Stimulated activated CD8-positive, alpha-beta memory T cell treated with anti-CD3 and anti-CD28 coated beads, Interleukin-15, amount 100 ng/mL, for 48 hours (primary cell): Measurements from ENCODE around the gene SLC35F3.

Experiments used
- DNase-seq, 2 donors: peaks; one replicate each; pipeline ENCODE4 v3.0.0-alpha.2; 2020; ENCODE audit warnings: low read depth in 2 of 2

Gene SLC35F3

DNA sequence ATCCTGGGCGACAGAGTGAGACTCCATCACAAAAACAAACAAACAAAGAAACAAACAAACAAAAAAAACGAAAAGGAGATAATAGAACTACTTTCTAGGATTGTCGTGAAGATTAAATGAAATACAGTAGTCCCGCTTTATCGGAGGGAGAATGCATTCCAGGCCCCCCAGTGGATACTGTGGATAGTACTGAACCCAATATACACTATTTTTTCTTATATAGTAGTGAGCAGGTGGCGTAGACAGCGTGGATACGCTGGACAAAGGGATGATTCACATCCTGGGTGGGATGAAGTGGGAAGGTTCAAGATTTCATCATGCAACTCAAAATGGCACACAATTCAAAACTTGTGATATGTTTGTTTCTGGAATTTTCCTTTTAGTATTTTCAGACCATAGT lies 8.0 kb downstream of the SLC35F3 start:
- no peak for DNase-seq

DNA sequence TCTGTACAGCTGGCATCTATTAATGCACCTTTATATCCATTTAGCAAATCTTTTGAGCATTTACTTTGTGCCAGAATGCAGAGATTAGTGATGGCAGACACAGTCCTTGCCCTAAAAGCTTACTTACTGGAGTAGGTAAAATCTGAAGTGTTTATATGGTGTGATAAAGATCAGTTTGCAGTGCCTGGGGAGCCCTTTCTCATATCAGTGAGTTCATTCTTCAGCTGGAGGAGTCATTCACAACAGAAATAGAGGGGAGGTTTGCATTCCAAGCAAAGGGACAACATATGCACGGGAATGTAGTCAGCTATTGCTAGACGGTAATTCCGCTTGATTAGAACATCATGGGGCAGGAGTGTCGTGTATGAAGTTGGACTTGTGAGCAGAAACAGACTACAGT lies 8.4 kb downstream of the SLC35F3 start:
- DNase-seq = no peak

DNA sequence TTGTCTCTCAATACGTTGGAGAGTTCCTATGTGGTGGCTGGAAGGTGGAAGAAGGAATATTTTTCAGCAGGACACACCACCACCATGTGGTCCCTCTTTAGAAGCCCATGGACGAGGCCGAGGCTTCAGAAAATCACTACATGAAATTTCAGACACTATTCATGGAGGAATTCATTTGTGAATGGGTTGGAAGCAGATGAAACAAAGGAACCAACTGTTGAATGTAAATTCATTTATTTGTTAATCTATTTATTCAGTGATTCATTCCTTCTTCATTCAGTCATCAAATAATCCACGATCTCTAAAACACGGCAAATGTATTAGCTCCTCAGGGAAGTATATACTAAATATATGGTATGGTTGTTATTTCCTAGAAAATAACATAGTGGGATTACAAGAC lies 12.2 kb downstream of the SLC35F3 start:
- no peak for DNase-seq

DNA sequence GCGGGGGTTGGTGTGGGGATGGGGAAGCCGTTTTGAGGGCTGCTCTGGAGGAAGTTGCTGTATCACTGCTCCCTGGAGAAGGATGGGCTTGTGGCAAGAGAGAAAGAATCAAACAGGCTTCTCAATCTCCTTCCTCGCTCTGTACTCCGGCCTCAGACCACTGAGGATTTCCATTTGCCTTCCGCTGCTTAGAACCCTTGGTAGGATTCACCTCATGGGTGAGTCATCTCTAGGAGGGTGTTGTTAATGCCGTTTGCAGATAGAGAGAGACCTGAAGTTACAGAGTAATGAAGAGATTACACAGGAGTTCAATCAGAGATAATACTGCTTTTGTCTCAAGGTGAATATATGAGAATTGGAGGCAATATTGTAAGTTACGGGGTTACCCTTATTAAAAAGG lies 15.3 kb downstream of the SLC35F3 start:
- DNase-seq = no peak

DNA sequence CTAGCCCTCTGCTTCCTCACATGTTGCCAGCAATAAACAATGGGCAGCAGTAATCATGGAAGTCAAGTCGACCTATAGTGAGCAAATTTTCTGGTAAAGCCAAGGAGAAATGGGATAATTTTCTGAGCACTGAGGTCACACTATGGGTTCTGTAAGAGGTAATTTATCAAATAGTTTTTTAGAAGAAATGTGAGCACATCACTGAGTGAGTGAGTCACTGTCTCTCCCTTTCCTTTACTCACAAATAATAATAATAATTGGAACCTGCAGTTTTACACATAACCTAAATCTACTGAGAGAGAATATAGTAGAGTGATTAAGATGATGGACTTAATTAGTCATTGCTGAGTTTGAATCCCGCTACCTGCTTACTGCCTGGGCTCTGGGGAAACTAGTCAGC lies 23.6 kb downstream of the SLC35F3 start:
- DNase-seq = no peak

DNA sequence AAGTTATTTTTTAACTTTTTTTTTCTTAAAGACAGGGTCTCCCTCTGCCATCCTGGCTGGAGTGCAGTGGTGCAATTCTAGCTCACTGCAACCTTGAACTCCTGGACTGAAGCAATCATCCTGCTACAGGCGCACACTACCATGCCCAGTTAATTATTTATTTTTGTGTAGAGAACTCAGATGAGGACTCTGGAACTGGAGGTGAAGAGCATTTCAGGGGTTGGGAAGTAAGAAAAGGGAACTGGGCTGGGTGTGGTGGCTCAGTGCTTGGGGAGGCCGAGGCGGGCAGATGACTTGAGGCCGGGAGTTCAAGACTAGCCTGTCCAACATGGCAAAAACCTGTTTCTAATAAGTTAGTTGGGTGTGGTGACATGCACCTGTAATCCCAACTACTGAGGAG lies 28.9 kb downstream of the SLC35F3 start:
- no peak for DNase-seq

DNA sequence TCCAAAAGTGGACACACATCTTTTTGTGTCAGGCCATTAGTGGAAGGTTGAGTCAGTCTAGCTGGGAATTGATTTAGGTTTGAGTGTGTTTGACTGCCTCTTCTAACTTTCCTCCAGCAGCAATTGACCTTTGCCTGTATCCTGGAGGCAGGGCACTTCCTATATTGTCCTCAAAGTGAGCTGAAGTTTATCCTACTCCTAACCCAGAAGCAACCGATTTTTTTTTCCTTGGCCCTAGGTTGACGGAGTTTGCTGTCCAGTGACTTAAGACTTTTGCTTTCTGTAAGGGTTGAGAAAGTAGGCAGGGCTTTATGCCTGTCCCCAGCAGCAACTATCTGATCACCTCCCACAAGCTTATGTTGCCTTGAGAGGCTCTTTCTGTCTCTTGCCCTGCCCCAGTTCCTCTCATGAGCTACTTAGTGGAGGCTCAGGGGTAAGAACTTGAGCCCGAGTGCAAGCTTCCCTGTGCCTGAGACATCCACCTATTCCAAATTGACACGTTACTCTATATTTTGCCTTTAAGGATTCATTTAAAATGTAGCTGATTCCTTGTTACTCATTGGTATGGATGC lies 30.9 kb downstream of the SLC35F3 start:
- no peak for DNase-seq

DNA sequence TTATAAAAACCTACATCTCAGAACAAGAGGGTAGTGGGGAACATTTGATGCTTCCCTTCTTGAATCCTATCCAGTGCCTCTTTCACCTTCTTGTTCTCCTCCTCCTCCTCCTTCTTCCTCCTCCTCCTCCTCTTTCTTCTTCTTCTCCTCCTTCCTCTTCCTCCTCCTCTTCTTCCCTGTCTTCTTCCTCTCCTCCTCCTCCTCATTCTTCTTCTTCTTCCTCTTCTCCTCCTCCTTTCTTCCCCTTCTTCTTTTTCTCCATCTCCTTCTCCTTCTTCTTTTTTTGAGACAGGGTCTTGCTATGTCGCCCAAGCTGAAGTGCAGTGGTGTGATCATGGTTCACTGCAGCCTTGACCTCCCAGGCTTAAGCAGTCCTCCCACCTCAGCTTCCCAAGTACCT lies 31.9 kb downstream of the SLC35F3 start:
- DNase-seq = no peak

DNA sequence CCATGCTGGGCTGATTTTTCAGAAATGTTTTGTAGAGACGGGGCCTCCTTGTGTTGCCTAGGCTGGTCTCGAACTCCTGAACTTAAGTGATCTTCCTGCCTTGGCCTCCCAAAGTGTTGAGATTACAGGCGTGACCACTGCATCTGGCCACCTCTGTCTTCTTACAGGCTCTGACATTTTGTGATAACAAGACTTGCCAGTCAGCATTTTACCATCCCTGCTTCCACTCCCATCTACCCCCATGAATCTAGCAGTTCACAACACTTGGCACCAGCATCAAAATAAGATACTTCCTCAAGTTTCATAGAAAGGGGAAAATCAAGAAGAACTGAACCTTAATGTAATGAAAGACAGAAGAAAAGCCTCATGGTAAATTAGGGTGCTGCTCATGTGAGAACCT lies 32.4 kb downstream of the SLC35F3 start:
- no peak for DNase-seq

DNA sequence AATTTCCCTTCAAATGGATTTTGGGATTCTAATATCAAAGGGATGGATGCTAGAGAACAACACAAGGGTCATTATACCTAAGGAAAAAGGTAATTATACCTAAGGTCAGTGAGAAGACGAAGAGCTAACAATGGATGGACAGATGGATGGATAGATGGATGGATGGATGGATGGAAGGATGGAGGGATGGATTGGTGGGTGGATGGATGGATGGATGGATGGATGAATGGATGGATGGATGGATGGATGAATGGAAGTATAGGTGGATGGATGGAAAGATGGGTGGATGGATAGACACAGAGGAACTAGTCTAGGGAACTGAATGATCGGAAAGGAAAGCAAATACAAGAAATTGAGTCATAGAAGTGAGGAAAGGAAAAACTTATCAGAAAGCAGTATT lies 34.0 kb downstream of the SLC35F3 start:
- DNase-seq = no peak

DNA sequence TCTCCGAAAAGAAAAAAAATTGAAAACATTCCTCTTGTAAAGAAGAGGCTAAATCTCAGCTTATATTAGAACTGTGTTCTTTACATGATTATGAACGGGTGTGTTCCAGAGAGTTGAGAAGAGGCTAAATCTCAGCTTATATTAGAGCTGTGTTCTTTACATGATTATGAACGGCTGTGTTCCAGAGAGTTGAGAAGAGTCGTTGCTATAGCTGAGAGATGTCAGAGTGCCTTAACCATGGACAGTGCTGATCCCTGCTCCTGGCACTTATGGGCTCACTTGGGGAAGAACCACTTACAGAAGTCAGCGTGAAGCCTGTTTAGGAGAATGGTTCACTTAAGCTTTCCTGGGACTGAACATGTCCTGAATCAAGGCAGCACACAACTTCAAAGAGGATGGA lies 35.0 kb downstream of the SLC35F3 start:
- no peak for DNase-seq

DNA sequence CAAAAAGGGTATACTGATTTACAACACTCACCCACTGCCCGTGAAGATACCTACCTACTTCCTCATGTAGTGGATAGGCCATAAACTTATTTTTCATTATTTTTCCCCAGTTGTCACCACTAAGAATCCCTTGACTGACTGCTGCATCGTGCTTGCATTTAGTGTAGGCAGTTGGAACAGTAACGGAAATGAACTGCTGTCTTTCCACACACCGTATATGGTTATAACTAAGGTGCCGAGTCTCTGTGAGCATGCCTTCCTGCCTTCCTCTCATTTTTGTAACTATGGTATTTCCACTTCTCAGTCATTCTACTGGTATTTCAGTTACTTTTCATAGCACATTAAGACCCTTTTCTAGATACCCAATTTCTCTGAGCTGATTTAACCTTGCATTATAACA lies 36.4 kb downstream of the SLC35F3 start:
- no peak for DNase-seq

DNA sequence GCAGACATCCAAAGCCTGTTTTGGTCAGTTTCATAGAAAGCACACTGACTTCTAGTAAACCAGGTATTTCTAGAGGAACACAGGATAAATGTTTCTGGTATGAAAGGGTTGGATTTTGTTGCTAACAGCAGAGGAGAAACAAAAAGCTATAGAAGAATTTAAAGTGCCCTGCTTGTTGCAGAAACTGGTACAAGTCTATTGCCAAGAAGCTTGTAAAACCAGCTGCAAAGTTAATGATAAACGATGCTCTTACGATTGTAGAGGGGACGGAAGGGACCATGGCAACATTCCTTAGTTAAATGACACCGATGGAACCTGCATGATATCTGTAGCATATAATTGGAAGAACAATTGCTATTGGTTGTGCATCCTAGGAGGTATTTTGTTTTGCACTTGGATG lies 40.1 kb downstream of the SLC35F3 start:
- DNase-seq = no peak

DNA sequence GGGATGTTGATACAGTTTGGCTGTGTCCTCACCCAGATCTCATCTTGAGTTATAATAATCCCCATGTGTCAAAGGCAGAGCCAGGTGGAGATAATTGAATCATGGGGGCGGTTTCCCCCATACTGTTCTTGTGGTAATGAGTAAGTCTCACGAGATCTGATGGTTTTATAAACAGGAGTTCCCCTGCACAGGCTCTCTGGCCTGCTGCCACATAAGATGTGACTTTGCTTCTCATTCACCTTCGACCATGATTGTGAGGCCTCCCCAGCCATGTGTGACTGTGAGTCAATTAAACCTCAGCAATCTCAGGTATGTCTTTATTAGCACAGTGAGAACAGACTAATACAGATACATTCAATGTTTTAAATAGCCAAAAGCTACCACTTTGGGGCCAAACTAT lies 41.1 kb downstream of the SLC35F3 start:
- no peak for DNase-seq

DNA sequence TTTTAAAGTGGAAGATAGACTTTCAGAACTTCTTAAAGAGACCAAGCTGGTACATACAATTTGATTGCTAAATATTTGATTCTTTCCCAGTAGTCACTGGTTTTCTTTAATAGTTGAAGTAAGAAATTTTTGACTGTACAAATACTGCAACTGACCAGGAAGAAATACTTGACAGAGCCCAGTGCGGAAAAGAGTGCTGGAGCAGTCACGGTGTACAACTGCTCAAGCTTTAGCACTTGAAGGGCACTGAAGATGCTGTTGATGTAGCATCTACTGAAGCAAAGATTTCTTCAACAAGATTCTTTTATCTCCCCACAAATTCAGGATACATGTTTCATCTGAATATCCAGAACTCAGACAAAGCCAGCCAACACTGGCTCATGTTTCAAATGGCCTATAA lies 41.5 kb downstream of the SLC35F3 start:
- DNase-seq = no peak

DNA sequence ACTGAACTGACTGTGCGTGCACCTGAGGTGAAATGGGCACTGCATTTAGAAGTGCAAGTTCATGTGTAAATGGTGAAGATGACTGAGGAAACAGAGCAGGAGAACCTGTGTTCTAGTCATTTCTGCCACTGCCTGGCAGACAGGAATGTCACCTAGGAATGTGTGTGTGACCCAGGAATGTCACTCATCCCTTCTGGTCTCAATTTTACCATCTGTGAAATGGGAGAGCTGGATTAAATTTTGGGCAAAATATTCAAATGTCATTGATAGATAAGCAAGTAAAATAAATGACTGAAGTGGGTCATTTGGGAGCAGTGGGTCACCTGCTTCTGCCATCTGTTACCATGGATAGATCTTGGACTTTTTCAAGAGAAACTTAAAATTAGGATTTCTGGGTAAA lies 42.2 kb downstream of the SLC35F3 start:
- no peak for DNase-seq

DNA sequence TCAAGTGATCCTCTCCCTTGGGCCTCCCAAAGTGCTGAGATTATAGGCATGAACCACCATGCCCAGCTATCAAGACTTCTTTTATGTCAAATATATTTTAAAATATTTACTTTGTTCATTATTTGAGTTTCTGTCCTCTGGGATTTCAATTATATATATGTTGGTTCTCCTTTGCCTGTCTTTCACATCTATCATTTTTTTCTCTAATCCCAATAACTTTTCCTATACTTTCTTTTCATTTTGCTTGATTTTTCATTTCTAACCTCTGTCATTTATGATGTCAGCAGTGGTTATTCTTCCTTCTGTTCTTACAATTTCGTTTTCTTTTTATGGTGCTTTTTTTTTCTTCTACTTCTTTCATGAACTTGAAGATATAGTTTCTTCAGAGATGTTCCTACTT lies 47.3 kb downstream of the SLC35F3 start:
- DNase-seq = no peak

DNA sequence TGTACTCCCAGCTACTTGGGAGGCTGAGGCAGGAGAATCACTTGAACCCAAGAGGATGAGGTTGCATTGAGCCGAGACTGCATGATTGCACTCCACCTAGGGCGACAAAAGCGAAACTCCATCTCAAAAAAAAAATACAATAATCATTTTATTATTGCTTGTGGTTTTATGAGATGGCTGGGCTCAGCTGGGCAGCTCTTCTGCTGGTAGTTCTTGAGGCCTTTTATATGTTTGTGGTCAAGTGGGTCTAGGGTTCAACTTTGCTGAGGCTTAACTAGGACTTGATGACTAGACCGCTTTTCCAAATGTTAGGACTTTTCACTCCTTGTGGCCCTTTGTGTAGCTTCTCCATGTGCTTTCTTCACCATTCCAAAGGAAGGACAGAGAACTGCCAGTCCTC lies 53.2 kb downstream of the SLC35F3 start:
- DNase-seq = no peak

DNA sequence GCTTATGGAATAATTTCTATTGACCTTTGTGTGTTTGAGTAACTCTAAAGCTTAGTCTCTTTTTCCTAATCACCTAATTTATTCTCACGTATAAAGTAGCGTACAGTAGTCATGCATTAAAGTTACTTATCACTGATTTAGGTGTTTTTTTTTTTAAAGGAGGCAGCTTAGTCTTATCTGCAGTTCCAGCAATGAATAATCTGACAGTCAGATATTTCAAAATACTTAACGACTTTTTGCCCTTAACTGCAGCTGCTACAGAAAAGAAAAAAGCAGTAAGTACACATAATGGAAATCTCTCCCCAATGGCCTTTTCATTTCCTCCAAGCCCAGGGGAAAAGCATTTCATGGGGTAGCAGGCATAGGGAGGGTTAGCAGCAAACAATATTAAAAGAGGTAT lies 54.6 kb downstream of the SLC35F3 start:
- DNase-seq = no peak

DNA sequence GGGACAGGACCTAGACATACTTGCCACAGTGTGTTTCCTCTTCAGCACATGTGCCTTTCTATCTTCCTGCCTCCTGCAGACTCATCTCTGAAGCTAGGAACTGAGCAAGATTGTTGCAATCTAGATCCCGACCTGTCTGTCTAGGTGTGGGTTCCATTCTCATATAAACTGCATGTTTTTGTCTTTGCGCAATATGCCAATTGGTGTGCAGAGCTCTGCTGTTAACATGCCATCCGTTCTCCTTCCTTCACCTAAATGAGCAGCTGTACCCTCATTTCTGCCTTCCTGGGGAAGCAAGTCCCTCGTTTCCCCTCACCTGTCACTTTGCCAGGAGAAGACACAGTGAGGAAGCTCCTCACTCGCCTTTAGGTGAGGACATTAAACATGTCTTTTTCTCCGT lies 55.5 kb downstream of the SLC35F3 start:
- no peak for DNase-seq

DNA sequence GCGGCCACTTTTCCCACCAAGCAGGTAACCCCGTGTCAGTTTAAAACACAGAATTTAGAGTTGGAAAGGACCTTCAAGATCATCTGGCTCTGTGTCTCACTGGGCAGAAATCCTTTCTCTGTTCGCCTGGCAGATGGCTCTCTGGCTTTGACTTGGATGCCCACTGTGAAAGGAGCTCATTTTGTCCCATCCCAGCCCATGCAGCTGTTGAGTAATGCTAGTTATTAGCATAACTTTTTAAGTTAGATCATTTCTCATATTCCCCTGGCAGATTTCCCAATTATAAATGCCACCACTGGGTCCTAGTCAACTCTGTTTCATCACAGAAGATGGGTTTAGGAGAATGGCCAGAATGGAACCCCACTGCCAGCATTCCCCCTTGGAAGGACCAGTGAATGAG lies 55.9 kb downstream of the SLC35F3 start:
- DNase-seq = no peak

DNA sequence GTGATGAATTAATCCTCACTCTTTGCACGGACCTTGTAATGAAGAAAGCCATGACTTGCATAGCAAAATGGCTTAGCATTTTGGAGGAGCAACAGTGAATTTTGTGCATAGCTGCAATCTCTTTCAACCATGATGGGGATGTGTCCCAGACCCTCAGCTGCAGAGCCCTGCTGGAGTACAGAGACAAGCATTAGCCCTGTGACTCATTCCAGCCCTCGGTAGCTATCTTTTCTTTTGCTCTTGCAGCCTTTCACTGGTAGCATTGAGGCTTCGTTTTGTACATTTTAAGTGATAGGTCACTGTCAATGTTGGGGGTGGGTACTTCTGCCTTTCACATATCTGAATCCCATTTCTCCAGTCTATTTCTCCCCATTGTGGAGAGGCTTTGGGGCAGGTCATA lies 58.4 kb downstream of the SLC35F3 start:
- no peak for DNase-seq

DNA sequence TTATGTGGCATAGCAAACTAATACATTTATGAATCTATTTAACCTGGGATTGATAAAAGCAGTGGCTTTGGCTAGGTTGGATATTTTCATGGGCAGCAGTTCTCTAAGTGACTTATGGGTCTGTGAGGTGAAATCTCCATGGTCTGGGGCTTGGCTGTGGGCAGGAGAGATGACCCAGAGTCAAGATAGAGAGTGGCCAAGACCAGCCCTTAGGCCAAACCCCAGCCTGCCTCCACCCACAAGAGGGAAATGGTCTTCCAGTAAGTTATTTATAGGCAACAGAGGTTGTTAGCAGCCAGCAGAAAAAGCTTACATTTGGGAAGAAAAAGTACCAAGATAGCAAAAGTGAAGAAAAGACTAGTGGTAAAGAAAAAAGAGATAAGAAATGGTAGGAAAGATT lies 61.4 kb downstream of the SLC35F3 start:
- no peak for DNase-seq

DNA sequence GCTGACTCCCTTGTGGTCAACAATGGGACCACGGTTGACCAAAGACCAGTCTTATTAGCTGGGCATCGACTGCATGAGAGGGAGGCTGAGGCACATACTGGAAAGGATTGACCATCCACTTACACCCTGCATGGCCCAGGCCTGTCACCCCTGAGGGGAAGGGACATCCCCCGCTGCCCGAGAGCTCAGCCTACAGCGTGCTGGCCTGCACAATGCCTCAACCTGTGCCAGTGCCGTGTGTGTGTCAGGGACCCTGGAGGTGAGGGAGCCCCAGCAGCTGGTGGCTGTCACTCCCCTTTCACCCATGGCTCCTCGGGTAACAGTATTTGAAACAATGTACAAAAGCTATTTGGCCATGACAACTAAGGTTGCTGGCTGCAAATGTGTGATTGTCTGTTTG lies 67.3 kb downstream of the SLC35F3 start:
- DNase-seq = no peak

DNA sequence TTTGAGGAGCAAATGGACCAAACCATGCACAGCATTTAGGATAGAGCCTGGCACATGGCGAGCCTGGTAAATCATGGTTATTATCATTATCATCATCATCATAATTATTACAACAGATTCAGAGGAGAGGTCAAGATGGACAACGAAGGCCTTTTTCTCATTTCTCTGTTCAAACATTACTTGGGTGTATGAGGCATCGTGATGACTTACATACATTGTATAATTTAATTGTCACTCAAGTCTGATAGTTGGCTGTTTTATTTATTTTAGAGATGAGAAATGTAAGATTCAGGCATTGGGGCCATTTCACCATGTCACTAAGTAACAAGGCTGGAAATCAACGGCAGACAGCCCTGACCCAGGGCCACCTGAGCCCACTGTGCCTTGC lies 68.1 kb downstream of the SLC35F3 start:
- DNase-seq = no peak
